Osteocyte (in vitro differentiated cells): Measurements from ENCODE around the gene LBX1. TPM values are rescaled to one million over a fixed set of nuclear protein-coding genes. Genes with fewer than 3 reads are reported as not detected.

ENCODE experiments used
- DNase-seq: peaks from one replicate; pipeline ENCODE4 v3.0.0; 2021; ENCODE audit warnings: mixed read lengths; ENCODE audit not compliant: unreplicated experiment; ENCODE audit errors: extremely low spot score
- H3K27ac Mint-ChIP-seq: one replicate; pipeline ENCODE4 v1.8.0; 2021; ENCODE audit warnings: mild to moderate bottlenecking, mixed read lengths; ENCODE audit not compliant: unreplicated experiment
- H3K27me3 Mint-ChIP-seq: one replicate; pipeline ENCODE4 v1.8.0; 2021; ENCODE audit warnings: mixed read lengths; ENCODE audit not compliant: unreplicated experiment
- H3K36me3 Mint-ChIP-seq: one replicate; pipeline ENCODE4 v1.8.0; 2021; ENCODE audit warnings: mixed read lengths; ENCODE audit not compliant: unreplicated experiment
- H3K4me1 Mint-ChIP-seq: one replicate; pipeline ENCODE4 v1.8.0; 2021; ENCODE audit warnings: mixed read lengths; ENCODE audit not compliant: unreplicated experiment
- H3K4me3 Mint-ChIP-seq: one replicate; pipeline ENCODE4 v1.8.0; 2021; ENCODE audit warnings: mild to moderate bottlenecking, moderate library complexity, mixed read lengths; ENCODE audit not compliant: unreplicated experiment
- H3K9me3 Mint-ChIP-seq: one replicate; pipeline ENCODE4 v1.8.0; 2021; ENCODE audit warnings: mixed read lengths; ENCODE audit not compliant: unreplicated experiment
- CTCF ChIP-seq: fragments of 200-600 bp; sonication (generic); IDR thresholded peaks from 2 replicates; pipeline ENCODE4 v1.5.0; 2021; ENCODE audit warnings: antibody characterized with exemption, mild to moderate bottlenecking, moderate library complexity
- total RNA-seq: library from RNA; stranded (reverse); gene quantifications from 2 replicates; pipeline ENCODE4 v1.2.1, GENCODE V29; 2021

LBX1 gene
- total RNA-seq, 1 donor from 2014 or later = not detected

- H3K27me3 Mint-ChIP-seq = peaks cover 86% of the 10 kb centered on the region
- H3K9me3 Mint-ChIP-seq = no peaks in the 10 kb centered on the region
- no peak overlapping the region for H3K27ac Mint-ChIP-seq
- H3K4me1 Mint-ChIP-seq = peaks cover 33% of the 10 kb centered on the region
- H3K4me3 Mint-ChIP-seq = no peak overlapping the region
- H3K36me3 Mint-ChIP-seq = no peaks in the 10 kb centered on the region
- no peak for DNase-seq
- no peak for TF ChIP-seq CTCF
Observed at GRCh38 chr10:101218351-101219138, 10.7 kb downstream of the LBX1 start.

GRCh38 chr10:101217450-101218281 lies 11.6 kb downstream of the LBX1 start:
- no peak overlapping the region for H3K27ac Mint-ChIP-seq
- peaks cover 81% of the 10 kb centered on the region for H3K27me3 Mint-ChIP-seq
- no peaks in the 10 kb centered on the region for H3K36me3 Mint-ChIP-seq
- H3K4me1 Mint-ChIP-seq = peaks cover 28% of the 10 kb centered on the region
- no peak overlapping the region for H3K4me3 Mint-ChIP-seq
- no peak for DNase-seq
- H3K9me3 Mint-ChIP-seq = no peaks in the 10 kb centered on the region
- peak; percentile 50 for TF ChIP-seq CTCF

- DNase-seq = no peak
- Mint-ChIP-seq H3K27ac (no peak overlapping the region), H3K4me3 (no peak overlapping the region), H3K27me3 (peaks cover 82% of the 10 kb centered on the region), H3K36me3 (no peaks in the 10 kb centered on the region), H3K4me1 (peaks cover 26% of the 10 kb centered on the region), H3K9me3 (no peaks in the 10 kb centered on the region)
- no peak for TF ChIP-seq CTCF
Observed at GRCh38 chr10:101217044-101217425, 12.2 kb downstream of the LBX1 start.

GRCh38 chr10:101216207-101217043 lies 12.8 kb downstream of the LBX1 start:
- no peak overlapping the region for H3K27ac Mint-ChIP-seq
- H3K4me3 Mint-ChIP-seq = peak overlapping the region; percentile 36

More at GRCh38 chr10:101216207-101217043, 12.8 kb downstream of the LBX1 start:
- H3K27me3 Mint-ChIP-seq = peaks cover 82% of the 10 kb centered on the region
- H3K9me3 Mint-ChIP-seq = no peaks in the 10 kb centered on the region
- DNase-seq = no peak
- H3K36me3 Mint-ChIP-seq = no peaks in the 10 kb centered on the region
- H3K4me1 Mint-ChIP-seq = peaks cover 26% of the 10 kb centered on the region
- TF ChIP-seq CTCF = no peak
